OCI-M2 (cell line): Measurements from ENCODE around the gene C20orf141.

Experiments used
- DNase-seq: peaks from one replicate; lab custom pipeline; 2025; ENCODE audit not compliant: unreplicated experiment; lab: John Stamatoyannopoulos, UW

The C20orf141 gene

GRCh38 chr20:2846698-2847097, 31.9 kb downstream of the C20orf141 start:
- no peak for DNase-seq

GRCh38 chr20:2847802-2848201, 33.0 kb downstream of the C20orf141 start:
- no peak for DNase-seq

GRCh38 chr20:2849529-2849928, 34.7 kb downstream of the C20orf141 start:
- DNase-seq: no peak

GRCh38 chr20:2851086-2851485, 36.3 kb downstream of the C20orf141 start:
- no peak for DNase-seq

GRCh38 chr20:2858591-2858990, 43.8 kb downstream of the C20orf141 start:
- DNase-seq: no peak

- no peak for DNase-seq
Measured at GRCh38 chr20:2859330-2860121, 44.7 kb downstream of the C20orf141 start.

GRCh38 chr20:2864626-2865025, 49.8 kb downstream of the C20orf141 start:
- DNase-seq: no peak

- DNase-seq: no peak
Measured at GRCh38 chr20:2865101-2865500, 50.3 kb downstream of the C20orf141 start.
